Measurements from ENCODE around the gene SAAL1. TPM values are rescaled to one million over a fixed set of nuclear protein-coding genes. Genes with fewer than 3 reads are reported as not detected.

The SAAL1 gene
- polyA plus RNA-seq, 1 donor from 2014 or later: 66.2 TPM

DNA sequence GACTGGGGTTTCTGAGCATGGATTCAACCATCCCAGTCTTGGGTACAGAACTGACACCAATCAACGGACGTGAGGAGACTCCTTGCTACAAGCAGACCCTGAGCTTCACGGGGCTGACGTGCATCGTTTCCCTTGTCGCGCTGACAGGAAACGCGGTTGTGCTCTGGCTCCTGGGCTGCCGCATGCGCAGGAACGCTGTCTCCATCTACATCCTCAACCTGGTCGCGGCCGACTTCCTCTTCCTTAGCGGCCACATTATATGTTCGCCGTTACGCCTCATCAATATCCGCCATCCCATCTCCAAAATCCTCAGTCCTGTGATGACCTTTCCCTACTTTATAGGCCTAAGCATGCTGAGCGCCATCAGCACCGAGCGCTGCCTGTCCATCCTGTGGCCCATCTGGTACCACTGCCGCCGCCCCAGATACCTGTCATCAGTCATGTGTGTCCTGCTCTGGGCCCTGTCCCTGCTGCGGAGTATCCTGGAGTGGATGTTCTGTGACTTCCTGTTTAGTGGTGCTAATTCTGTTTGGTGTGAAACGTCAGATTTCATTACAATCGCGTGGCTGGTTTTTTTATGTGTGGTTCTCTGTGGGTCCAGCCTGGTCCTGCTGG is 31.4 kb upstream of the SAAL1 start:
- no peak overlapping the region for H3K27ac ChIP-seq (ENCODE audit: low read length)

DNA sequence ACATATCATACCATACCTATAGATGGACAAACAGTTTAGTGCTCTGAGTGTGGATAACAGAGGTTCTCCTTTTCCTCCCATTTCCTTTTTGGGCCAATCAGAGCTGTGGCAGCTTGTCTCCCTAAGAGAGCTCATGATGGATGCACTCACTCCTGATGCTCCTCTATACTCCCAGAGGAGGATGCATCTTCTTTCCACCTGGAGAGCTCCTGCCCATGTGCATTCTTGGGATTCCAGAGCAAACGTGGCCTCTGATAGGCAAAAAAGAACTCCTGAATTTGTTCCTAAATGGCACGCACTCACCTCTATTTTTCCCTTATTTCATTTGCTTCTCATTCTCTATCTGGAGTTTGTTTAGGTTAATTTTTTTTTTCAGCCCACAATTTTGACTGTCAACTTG is 29.4 kb upstream of the SAAL1 start:
- no peaks in the 10 kb centered on the region for H3K79me2 ChIP-seq (replicated peaks; ENCODE audit: insufficient read depth, low read length)
- no peak overlapping the region for H3K4me3 ChIP-seq (ENCODE audit: low read length)
- TF ChIP-seq CTCF (IDR thresholded peaks at IDR 0.05; ENCODE audit: poor library complexity, severe bottlenecking) (no peak), TAF1 (IDR thresholded peaks at IDR 0.05; ENCODE audit: low read depth) (no peak)
- H3K4me2 ChIP-seq (ENCODE audit: low read length): no peak overlapping the region
- H3K9me2 ChIP-seq (ENCODE audit: insufficient read depth, low read length): no peaks in the 10 kb centered on the region
- no peaks in the 10 kb centered on the region for H3F3A ChIP-seq (ENCODE audit: insufficient read depth, low read length, poor library complexity, severe bottlenecking)
- no peaks in the 10 kb centered on the region for H3K27me3 ChIP-seq (ENCODE audit: insufficient read depth, low read depth, low read length)
- no peaks in the 10 kb centered on the region for H3K9me3 ChIP-seq (ENCODE audit: low read length)
- H4K20me1 ChIP-seq (ENCODE audit: insufficient read depth): no peaks in the 10 kb centered on the region
- H3K36me3 ChIP-seq (ENCODE audit: insufficient read depth, low read length): no peaks in the 10 kb centered on the region
- no peak overlapping the region for H2AFZ ChIP-seq (ENCODE audit: low read depth, low read length)
- no peak overlapping the region for H3K27ac ChIP-seq (ENCODE audit: low read length)
- no peak overlapping the region for H3K9ac ChIP-seq (ENCODE audit: low read length)

More for the DNA sequence above, 31.4 kb upstream of the SAAL1 start:
- TF ChIP-seq MXI1 (conservative IDR thresholded peaks at IDR 0.05; ENCODE audit: poor library complexity, severe bottlenecking) (no peak), EP300 (conservative IDR thresholded peaks at IDR 0.05; ENCODE audit: poor library complexity, severe bottlenecking) (no peak), RAD21 (conservative IDR thresholded peaks at IDR 0.05) (no peak), TAF1 (IDR thresholded peaks at IDR 0.05; ENCODE audit: low read depth) (no peak), POLR2AphosphoS5 (IDR thresholded peaks at IDR 0.05) (no peak), CTCF (IDR thresholded peaks at IDR 0.05; ENCODE audit: poor library complexity, severe bottlenecking) (no peak), EZH2 (IDR thresholded peaks at IDR 0.05; ENCODE audit: borderline replicate concordance, insufficient read depth, low read length, poor library complexity, severe bottlenecking) (no peak), SMC3 (conservative IDR thresholded peaks at IDR 0.05; ENCODE audit: poor library complexity) (no peak), REST (IDR thresholded peaks at IDR 0.05; ENCODE audit: borderline replicate concordance) (no peak)
- H3K9ac ChIP-seq (ENCODE audit: low read length): no peak overlapping the region
- H3F3A ChIP-seq (ENCODE audit: insufficient read depth, low read length, poor library complexity, severe bottlenecking): no peaks in the 10 kb centered on the region
- no peaks in the 10 kb centered on the region for H3K9me3 ChIP-seq (ENCODE audit: low read length)
- no peak overlapping the region for H3K4me2 ChIP-seq (ENCODE audit: low read length)
- H3K79me2 ChIP-seq (replicated peaks; ENCODE audit: insufficient read depth, low read length): no peaks in the 10 kb centered on the region
- H3K9me2 ChIP-seq (ENCODE audit: insufficient read depth, low read length): no peaks in the 10 kb centered on the region
- H3K4me3 ChIP-seq (ENCODE audit: low read length): no peak overlapping the region
- no peak overlapping the region for H2AFZ ChIP-seq (ENCODE audit: low read depth, low read length)
- H4K20me1 ChIP-seq (ENCODE audit: insufficient read depth): no peaks in the 10 kb centered on the region
- no peaks in the 10 kb centered on the region for H3K27me3 ChIP-seq (ENCODE audit: insufficient read depth, low read depth, low read length)
- no peaks in the 10 kb centered on the region for H3K36me3 ChIP-seq (ENCODE audit: insufficient read depth, low read length)
